Epithelial cell of prostate (primary cell): ENCODE data around the gene PTX4.
"Not testable (repeated sequence)": the region's sequence is repeated elsewhere in the genome, so short reads cannot be mapped to it uniquely, and the experiment has no call there.

Experiments
- DNase-seq: peaks from one replicate; pipeline ENCODE4 v3.0.0-alpha.2; 2011; ENCODE audit warnings: low read depth, low spot score
- H3K27ac ChIP-seq: fragments of 450-650 bp; 2 replicates; pipeline ENCODE4 v1.5.1; 2017; ENCODE audit warnings: mild to moderate bottlenecking

Gene PTX4

GRCh38 chr16:1487395-1488053, 1.2 kb downstream of the PTX4 start:
- no peak overlapping the region for H3K27ac ChIP-seq
- no peak for DNase-seq

- H3K27ac ChIP-seq, result no peak overlapping the region
- DNase-seq, result no peak
Measured at GRCh38 chr16:1486551-1487390, 2.0 kb downstream of the PTX4 start.

- H3K27ac ChIP-seq, result no peak overlapping the region
- no peak for DNase-seq
Measured at GRCh38 chr16:1485847-1486496, 2.8 kb downstream of the PTX4 start.

GRCh38 chr16:1481906-1482835, 6.6 kb downstream of the PTX4 start:
- peak overlapping the region; percentile 10 for H3K27ac ChIP-seq
- DNase-seq, result no peak

- not testable (repeated sequence) for DNase-seq, H3K27ac ChIP-seq
Measured at GRCh38 chr16:1478937-1479336, 9.8 kb downstream of the PTX4 start.

GRCh38 chr16:1477033-1477432, 11.7 kb downstream of the PTX4 start:
- no peak overlapping the region for H3K27ac ChIP-seq
- no peak for DNase-seq

GRCh38 chr16:1475552-1476114, 13.1 kb downstream of the PTX4 start:
- H3K27ac ChIP-seq, result peak overlapping the region; percentile 52
- DNase-seq, result no peak

GRCh38 chr16:1474796-1475551, 13.8 kb downstream of the PTX4 start, which contains the start of gene CLCN7:
CLCN7 (minus strand) TSS chr16:1475028; CDS start chr16:1474974, 54 bp downstream.
- peak; percentile 31 for DNase-seq

GRCh38 chr16:1474082-1474795, 14.5 kb downstream of the PTX4 start:
- DNase-seq, result no peak
- H3K27ac ChIP-seq, result peak overlapping the region; percentile 52

More at GRCh38 chr16:1474796-1475551, 13.8 kb downstream of the PTX4 start, which contains the start of gene CLCN7:
- H3K27ac ChIP-seq, result peak within 1 kb of the TSS; percentile 52

GRCh38 chr16:1472974-1473373, 15.8 kb downstream of the PTX4 start:
- H3K27ac ChIP-seq, result no peak overlapping the region
- DNase-seq, result no peak

GRCh38 chr16:1471569-1472194, 17.1 kb downstream of the PTX4 start:
- no peak overlapping the region for H3K27ac ChIP-seq

GRCh38 chr16:1470481-1471251, 18.1 kb downstream of the PTX4 start:
- no peak for DNase-seq
- no peak overlapping the region for H3K27ac ChIP-seq

More at GRCh38 chr16:1471569-1472194, 17.1 kb downstream of the PTX4 start:
- no peak for DNase-seq

GRCh38 chr16:1469693-1470201, 19.0 kb downstream of the PTX4 start:
- H3K27ac ChIP-seq, result no peak overlapping the region
- no peak for DNase-seq

GRCh38 chr16:1469141-1469540, 19.6 kb downstream of the PTX4 start:
- not testable (repeated sequence) for DNase-seq, H3K27ac ChIP-seq

GRCh38 chr16:1468426-1468810, 20.3 kb downstream of the PTX4 start:
- DNase-seq, result no peak
- no peak overlapping the region for H3K27ac ChIP-seq

- DNase-seq, result no peak
- H3K27ac ChIP-seq, result no peak overlapping the region
Measured at GRCh38 chr16:1466968-1467521, 21.7 kb downstream of the PTX4 start.
